GM23248 (cell line): Measurements from ENCODE around the gene OTULINL. TPM values are rescaled to one million over a fixed set of nuclear protein-coding genes. Genes with fewer than 3 reads are reported as not detected.

ENCODE experiments used
- DNase-seq: peaks from one replicate; pipeline ENCODE4 v3.0.0-alpha.2; 2015
- H2AFZ ChIP-seq: fragments of 200-600 bp; sonication (generic); 2 replicates; pipeline ENCODE4 v1.6.1; 2016; ENCODE audit warnings: antibody characterized with exemption
- H3F3A ChIP-seq: fragments of 200-600 bp; sonication (generic); 2 replicates; pipeline ENCODE4 v1.6.1; 2016; ENCODE audit warnings: mild to moderate bottlenecking, antibody characterized with exemption, mixed run types; ENCODE audit not compliant: insufficient read depth
- H3K27ac ChIP-seq: fragments of 200-600 bp; sonication (generic); 2 replicates; pipeline ENCODE4 v1.5.1; 2016; ENCODE audit warnings: mild to moderate bottlenecking
- H3K27me3 ChIP-seq: fragments of 200-600 bp; sonication (generic); replicated peaks from 2 replicates; pipeline ENCODE4 v1.6.1; 2016; ENCODE audit warnings: mild to moderate bottlenecking; ENCODE audit not compliant: insufficient read depth
- H3K36me3 ChIP-seq: fragments of 200-600 bp; sonication (generic); 2 replicates; pipeline ENCODE4 v1.6.1; 2016; ENCODE audit warnings: low read depth, mild to moderate bottlenecking
- H3K4me1 ChIP-seq: fragments of 200-600 bp; sonication (generic); 2 replicates; pipeline ENCODE4 v1.6.1; 2016; ENCODE audit warnings: mild to moderate bottlenecking; ENCODE audit not compliant: insufficient read depth
- H3K4me2 ChIP-seq: fragments of 200-600 bp; sonication (generic); one replicate; pipeline ENCODE4 v1.6.1; 2016; ENCODE audit warnings: mild to moderate bottlenecking; ENCODE audit not compliant: unreplicated experiment
- H3K4me3 ChIP-seq: fragments of 200-600 bp; sonication (generic); 2 replicates; pipeline ENCODE4 v1.5.1; 2016; ENCODE audit warnings: mild to moderate bottlenecking
- H3K79me2 ChIP-seq: fragments of 200-600 bp; sonication (generic); 2 replicates; pipeline ENCODE4 v1.6.1; 2016; ENCODE audit warnings: mild to moderate bottlenecking; ENCODE audit not compliant: insufficient read depth
- H3K9ac ChIP-seq: fragments of 200-600 bp; sonication (generic); 2 replicates; pipeline ENCODE4 v1.6.1; 2016; ENCODE audit warnings: mild to moderate bottlenecking
- H3K9me2 ChIP-seq: fragments of 200-600 bp; sonication (generic); 2 replicates; pipeline ENCODE4 v1.6.1; 2016; ENCODE audit warnings: mixed run types, mild to moderate bottlenecking, moderate library complexity; ENCODE audit not compliant: insufficient read depth
- H3K9me3 ChIP-seq: fragments of 200-600 bp; sonication (generic); one replicate; pipeline ENCODE4 v1.6.1; 2017; ENCODE audit warnings: low read depth
- H4K20me1 ChIP-seq: fragments of 200-600 bp; sonication (generic); 2 replicates; pipeline ENCODE4 v1.6.0; 2016; ENCODE audit not compliant: insufficient read depth
- EZH2 ChIP-seq: fragments of 200-600 bp; sonication (generic); IDR thresholded peaks from 2 replicates; pipeline ENCODE4 v1.6.1; 2018; ENCODE audit warnings: antibody characterized with exemption, mild to moderate bottlenecking; ENCODE audit not compliant: insufficient read depth, poor library complexity, severe bottlenecking
- EZH2phosphoT487 ChIP-seq: fragments of 200-600 bp; sonication (generic); IDR thresholded peaks from 2 replicates; pipeline ENCODE4 v1.6.1; 2018; ENCODE audit warnings: antibody characterized with exemption, moderate library complexity, mild to moderate bottlenecking, low read depth; ENCODE audit not compliant: insufficient read depth
- WGBS, 2 experiments: methylation state at CpG; one replicate each; pipeline ENCODE4 v1.1.6; 2015 to 2017; ENCODE audit warnings: low lambda C conversion rate in 2 of 2, low coverage in 1 of 2; ENCODE audit errors: missing lambda C conversion rate in 2 of 2; 5-methylcytosine and 5-hydroxymethylcytosine counted together
- in situ Hi-C: fragments of 300-500 bp; cut with MboI; formaldehyde crosslinking; loops from 2 replicates; pipeline ENCODE4 v1.15.0; 2020
- polyA plus RNA-seq: library from polyadenylated mRNA; unstranded; fragments of >200 nt; fragmentation: Nextera tagmentation; extraction: Ambion mirVana; gene quantifications from 2 replicates; pipeline ENCODE4 v1.2.1, GENCODE V29; 2016
- total RNA-seq: library from RNA; depleted of rRNA; stranded (reverse); fragments of >200 nt; shearing (Covaris generic); gene quantifications from 2 replicates; pipeline ENCODE4 v1.2.3, GENCODE V29; 2014

Gene OTULINL
- total and polyA plus RNA-seq, 2 experiments from 2014 or later = 0.23 to 1.3 TPM

GRCh38 chr5:14580398-14581034 lies 1.1 kb upstream of the OTULINL start:
- TF ChIP-seq EZH2phosphoT487 (no peak), EZH2 (no peak)
- no peaks in the 10 kb centered on the region for H3K9me3 ChIP-seq
- no peaks in the 10 kb centered on the region for H3K79me2 ChIP-seq
- H3K36me3 ChIP-seq = no peaks in the 10 kb centered on the region
- WGBS, 2 experiments = 40 to 43% methylated on average over 6 of the region's 6 CpGs
- no peak overlapping the region for H3K9ac ChIP-seq
- peaks cover 8% of the 10 kb centered on the region; the same call in 1 of the 2 replicates for H3F3A ChIP-seq
- H3K4me1 ChIP-seq = no peaks in the 10 kb centered on the region; the same call in 1 of the 2 replicates
- H3K27ac ChIP-seq = no peak overlapping the region
- no peak overlapping the region for H3K4me3 ChIP-seq
- H4K20me1 ChIP-seq = no peaks in the 10 kb centered on the region
- DNase-seq = peak; percentile 53
- peak overlapping the region; percentile 69 for H3K4me2 ChIP-seq
- H3K9me2 ChIP-seq = no peaks in the 10 kb centered on the region
- peaks cover 53% of the 10 kb centered on the region for H3K27me3 ChIP-seq
- H2AFZ ChIP-seq = no peak overlapping the region
- in situ Hi-C loops = no loop called here

GRCh38 chr5:14581891-14582796 lies 552 bp downstream of the OTULINL start:
- TF ChIP-seq EZH2 (peak; percentile 60), EZH2phosphoT487 (0 out of 2 replicates have a peak, but pooled peaks have one; percentile 29)
- peaks cover 8% of the 10 kb centered on the region; the same call in 1 of the 2 replicates for H3F3A ChIP-seq
- H2AFZ ChIP-seq = peak overlapping the region; percentile 53
- in situ Hi-C loops = no loop called here
- H3K9ac ChIP-seq = no peak overlapping the region
- no peak overlapping the region for H3K27ac ChIP-seq
- no peaks in the 10 kb centered on the region for H3K79me2 ChIP-seq
- 1 to 3% methylated on average over 47 to 62 of the region's 86 CpGs for WGBS, 2 experiments
- no peaks in the 10 kb centered on the region for H4K20me1 ChIP-seq
- peak overlapping the region; percentile 62 for H3K4me3 ChIP-seq
- H3K36me3 ChIP-seq = no peaks in the 10 kb centered on the region
- no peaks in the 10 kb centered on the region for H3K9me3 ChIP-seq
- H3K27me3 ChIP-seq = peaks cover 61% of the 10 kb centered on the region
- peak; percentile 58 for DNase-seq
- no peaks in the 10 kb centered on the region; the same call in 1 of the 2 replicates for H3K4me1 ChIP-seq
- peak overlapping the region; percentile 69 for H3K4me2 ChIP-seq
- no peaks in the 10 kb centered on the region for H3K9me2 ChIP-seq

GRCh38 chr5:14582797-14583137 lies 1.2 kb downstream of the OTULINL start:
- Histone ChIP-seq H3K9ac (no peak overlapping the region), H3K27ac (no peak overlapping the region), H3K36me3 (no peaks in the 10 kb centered on the region), H3K4me1 (no peaks in the 10 kb centered on the region; the same call in 1 of the 2 replicates), H3K4me3 (peak overlapping the region; percentile 62), H3K9me3 (no peaks in the 10 kb centered on the region), H2AFZ (no peak overlapping the region; the same call in 1 of the 2 replicates), H3K4me2 (peak overlapping the region; percentile 69), H3K79me2 (no peaks in the 10 kb centered on the region), H3F3A (peaks cover 8% of the 10 kb centered on the region; the same call in 1 of the 2 replicates), H4K20me1 (no peaks in the 10 kb centered on the region), H3K27me3 (peaks cover 67% of the 10 kb centered on the region), H3K9me2 (no peaks in the 10 kb centered on the region)
- peak; percentile 20 for DNase-seq
- TF ChIP-seq EZH2phosphoT487 (no peak), EZH2 (no peak)
- in situ Hi-C loops = no loop called here
- 6 to 9% methylated on average over 9 of the region's 9 CpGs for WGBS, 2 experiments

- peaks cover 64% of the 10 kb centered on the region for H3K27me3 ChIP-seq
- in situ Hi-C loops = no loop called here
These were observed 3.3 kb downstream of the OTULINL start for GRCh38 chr5:14584848-14585247.

More at GRCh38 chr5:14584848-14585247, 3.3 kb downstream of the OTULINL start:
- TF ChIP-seq EZH2phosphoT487 (no peak), EZH2 (no peak)
- no peaks in the 10 kb centered on the region for H3K9me3 ChIP-seq
- H2AFZ ChIP-seq = no peak overlapping the region
- WGBS, 2 experiments = 83 to 92% methylated on average over 7 of the region's 7 CpGs
- no peak overlapping the region for H3K4me3 ChIP-seq
- H3K79me2 ChIP-seq = no peaks in the 10 kb centered on the region
- H4K20me1 ChIP-seq = no peaks in the 10 kb centered on the region
- H3K27ac ChIP-seq = no peak overlapping the region
- no peaks in the 10 kb centered on the region; the same call in 1 of the 2 replicates for H3K4me1 ChIP-seq
- no peaks in the 10 kb centered on the region for H3K9me2 ChIP-seq
- DNase-seq = no peak
- H3K4me2 ChIP-seq = no peak overlapping the region
- no peak overlapping the region for H3K9ac ChIP-seq
- H3F3A ChIP-seq = peaks cover 8% of the 10 kb centered on the region; the same call in 1 of the 2 replicates
- no peaks in the 10 kb centered on the region for H3K36me3 ChIP-seq
